Activated CD4-positive, alpha-beta T cell treated with anti-CD3 and anti-CD28 coated beads, Interleukin-2, amount 50 U/mL, for 1 hour (primary cell): ENCODE data around the gene PSRC1.

Source experiments
- DNase-seq: peaks from one replicate; pipeline ENCODE4 v3.0.0-alpha.2; 2020

The PSRC1 gene

DNA sequence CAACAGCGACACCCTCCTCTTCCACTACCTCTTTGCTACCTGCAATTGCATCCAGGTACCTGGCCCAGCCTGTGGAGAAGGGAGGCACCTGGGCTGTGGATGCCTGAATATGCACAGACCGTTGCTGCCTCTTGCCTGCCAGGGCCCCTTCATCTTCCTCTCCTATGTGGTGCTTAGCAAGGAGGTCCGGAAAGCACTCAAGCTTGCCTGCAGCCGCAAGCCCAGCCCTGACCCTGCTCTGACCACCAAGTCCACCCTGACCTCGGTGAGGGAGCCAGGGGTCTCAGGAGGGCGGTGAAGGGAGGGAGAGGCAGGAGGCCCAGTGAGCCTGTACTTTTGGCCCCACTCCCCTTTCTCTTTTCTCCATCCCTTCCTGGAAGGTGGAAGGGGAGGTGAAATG is 11.5 kb downstream of the PSRC1 start:
- DNase-seq, result no peak

DNA sequence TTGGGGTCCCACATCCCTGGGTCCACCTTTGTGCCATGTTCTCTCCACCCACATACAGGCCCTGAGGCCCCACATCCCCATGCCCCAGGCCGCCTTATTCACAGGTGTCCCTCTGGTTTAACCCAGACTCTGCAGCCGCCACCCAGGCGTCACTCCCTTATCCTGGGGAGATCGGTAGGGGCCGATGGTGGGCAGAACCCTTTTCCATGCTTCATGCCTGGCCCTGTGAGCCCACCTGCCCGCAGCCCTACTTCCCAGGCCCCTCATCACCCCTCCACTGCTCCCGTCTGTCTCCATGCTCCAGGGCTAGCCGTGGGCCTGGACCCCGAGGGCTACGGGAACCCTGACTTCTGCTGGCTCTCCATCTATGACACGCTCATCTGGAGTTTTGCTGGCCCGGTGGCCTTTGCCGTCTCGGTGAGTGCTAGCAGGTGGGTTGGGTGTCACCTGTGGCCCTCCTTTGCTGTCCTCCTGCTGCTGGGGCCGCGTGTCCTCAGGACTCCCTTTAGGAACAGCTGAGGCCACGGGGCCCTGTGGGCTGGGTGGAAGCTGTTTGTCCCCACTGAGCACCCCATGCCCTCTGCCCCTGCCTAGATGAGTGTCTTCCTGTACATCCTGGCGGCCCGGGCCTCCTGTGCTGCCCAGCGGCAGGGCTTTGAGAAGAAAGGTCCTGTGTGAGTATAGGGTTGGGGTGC is 12.2 kb downstream of the PSRC1 start:
- no peak for DNase-seq

DNA sequence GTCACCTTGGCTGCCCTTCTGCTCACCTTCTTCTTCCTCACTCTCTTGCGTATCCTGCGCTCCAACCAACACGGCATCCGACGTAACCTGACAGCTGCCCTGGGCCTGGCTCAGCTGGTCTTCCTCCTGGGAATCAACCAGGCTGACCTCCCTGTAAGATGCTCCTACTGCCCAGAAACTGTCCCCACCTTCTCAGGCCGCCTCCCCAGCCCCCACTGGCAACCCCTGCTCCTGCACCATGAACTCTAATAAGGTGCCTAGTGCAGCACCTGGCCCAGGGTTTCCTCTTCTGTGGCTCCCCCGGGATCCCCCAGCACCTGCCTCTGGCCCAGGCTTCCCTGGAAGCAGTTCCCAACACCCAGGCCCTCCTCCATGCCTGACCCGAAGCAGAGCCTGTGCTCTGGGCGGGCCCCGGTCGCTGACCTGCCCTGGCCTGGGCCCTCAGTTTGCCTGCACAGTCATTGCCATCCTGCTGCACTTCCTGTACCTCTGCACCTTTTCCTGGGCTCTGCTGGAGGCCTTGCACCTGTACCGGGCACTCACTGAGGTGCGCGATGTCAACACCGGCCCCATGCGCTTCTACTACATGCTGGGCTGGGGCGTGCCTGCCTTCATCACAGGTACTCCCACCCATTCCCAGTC is 12.8 kb downstream of the PSRC1 start:
- DNase-seq, result no peak

DNA sequence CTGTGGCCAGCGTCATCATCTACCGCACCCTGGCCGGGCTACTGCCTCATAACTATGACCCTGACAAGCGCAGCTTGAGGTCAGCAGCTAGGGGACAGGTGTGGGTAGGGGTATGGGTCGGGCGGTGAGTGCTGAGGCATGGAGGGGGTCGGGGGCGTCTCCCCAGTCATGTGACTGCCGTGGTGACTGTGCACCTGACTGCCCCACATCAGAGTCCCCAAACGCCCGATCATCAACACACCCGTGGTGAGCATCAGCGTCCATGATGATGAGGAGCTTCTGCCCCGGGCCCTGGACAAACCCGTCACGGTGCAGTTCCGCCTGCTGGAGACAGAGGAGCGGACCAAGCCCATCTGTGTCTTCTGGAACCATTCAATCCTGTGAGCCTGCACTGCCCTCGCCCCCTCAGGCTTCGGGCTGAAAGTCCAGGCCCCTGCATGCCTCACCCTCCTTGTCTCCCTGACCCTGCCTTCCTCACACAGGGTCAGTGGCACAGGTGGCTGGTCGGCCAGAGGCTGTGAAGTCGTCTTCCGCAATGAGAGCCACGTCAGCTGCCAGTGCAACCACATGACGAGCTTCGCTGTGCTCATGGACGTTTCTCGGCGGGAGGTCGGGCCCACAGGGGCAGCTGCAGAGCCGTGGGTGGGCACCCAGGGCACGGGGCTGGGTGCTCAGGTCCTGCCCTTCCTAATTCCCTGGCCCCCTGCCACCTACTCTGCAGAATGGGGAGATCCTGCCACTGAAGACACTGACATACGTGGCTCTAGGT is 13.5 kb downstream of the PSRC1 start:
- no peak for DNase-seq

DNA sequence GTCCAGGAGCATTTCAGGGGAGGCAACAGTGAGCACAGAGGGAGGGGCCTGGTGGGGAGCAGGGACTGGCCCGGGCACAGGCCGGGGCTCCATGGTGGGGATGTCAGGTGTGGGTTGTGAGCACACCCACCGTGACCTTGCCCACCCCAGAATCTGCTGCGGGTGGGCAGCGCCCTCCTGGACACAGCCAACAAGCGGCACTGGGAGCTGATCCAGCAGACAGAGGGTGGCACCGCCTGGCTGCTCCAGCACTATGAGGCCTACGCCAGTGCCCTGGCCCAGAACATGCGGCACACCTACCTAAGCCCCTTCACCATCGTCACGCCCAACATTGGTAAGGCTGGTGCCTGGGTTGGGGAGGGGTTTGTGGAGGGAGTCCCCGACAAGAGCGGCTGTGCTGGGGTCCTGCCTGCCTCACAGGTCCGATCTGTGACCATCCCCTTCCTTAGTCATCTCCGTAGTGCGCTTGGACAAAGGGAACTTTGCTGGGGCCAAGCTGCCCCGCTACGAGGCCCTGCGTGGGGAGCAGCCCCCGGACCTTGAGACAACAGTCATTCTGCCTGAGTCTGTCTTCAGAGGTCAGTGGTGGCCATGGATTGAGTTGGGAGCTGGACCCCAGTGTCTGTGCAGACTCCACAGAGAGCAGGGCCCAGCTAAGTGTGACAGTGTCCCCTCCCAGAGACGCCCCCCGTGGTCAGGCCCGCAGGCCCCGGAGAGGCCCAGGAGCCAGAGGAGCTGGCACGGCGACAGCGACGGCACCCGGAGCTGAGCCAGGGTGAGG is 14.3 kb downstream of the PSRC1 start:
- no peak for DNase-seq

DNA sequence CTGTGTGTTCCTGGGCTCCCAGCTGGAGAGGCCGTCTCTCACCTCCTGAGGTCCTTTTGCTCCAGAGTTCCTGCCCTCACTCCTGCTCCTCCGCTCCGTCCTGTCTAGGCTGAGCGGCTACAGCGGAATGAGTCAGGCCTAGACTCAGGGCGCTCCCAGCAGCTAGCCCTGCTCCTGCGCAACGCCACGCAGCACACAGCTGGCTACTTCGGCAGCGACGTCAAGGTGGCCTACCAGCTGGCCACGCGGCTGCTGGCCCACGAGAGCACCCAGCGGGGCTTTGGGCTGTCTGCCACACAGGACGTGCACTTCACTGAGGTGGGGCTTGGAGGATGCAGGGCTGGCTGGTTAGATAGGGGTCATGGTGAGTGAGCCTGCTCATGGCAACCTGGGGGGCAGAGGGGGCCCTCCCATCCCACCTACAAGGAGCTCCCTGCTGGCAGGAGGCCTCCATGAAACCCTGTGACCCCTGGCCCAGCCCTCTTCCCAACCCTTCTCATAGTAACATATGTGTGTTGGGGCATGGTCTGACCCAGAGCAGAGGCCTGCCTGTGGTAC is 15.1 kb downstream of the PSRC1 start:
- no peak for DNase-seq

DNA sequence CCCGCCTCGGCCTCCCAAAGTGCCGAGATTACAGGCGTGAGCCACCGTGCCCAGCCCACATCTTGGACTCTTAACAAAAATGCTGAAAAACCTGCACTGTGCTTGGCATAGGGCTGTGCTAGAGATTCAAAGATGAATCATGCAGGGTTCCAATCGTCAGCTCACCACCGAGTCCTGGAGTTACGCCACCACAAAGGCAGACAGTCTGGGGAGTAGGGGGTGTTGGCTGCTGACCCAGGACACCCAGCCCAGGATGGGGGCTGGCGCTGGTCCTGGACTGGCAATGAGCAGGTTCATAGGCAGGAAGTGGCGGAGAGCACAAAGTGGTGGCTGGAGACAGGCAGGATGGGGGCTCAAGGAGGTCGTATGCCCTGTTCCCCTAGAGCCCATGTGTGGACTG is 16.0 kb downstream of the PSRC1 start:
- no peak for DNase-seq

DNA sequence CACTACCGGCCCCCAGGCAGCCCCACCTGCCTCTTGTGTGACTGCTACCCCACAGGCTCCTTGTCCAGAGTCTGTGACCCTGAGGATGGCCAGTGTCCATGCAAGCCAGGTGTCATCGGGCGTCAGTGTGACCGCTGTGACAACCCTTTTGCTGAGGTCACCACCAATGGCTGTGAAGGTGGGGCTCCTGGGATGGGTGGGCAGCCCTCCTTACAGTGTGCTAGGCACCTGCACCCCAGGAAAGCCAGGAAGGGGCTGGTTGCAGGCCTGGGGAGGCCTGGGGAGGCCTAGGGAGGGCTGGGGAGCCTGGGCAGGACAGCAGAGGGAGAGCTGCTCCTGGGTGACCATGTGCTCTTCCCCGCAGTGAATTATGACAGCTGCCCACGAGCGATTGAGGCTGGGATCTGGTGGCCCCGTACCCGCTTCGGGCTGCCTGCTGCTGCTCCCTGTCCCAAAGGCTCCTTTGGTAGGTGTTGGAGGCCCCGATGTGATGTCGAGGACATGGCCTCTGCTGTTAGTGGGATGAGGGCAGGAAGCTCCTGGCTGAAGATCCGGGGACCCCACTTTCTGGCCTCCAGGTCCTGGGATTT is 17.1 kb downstream of the PSRC1 start:
- no peak for DNase-seq

DNA sequence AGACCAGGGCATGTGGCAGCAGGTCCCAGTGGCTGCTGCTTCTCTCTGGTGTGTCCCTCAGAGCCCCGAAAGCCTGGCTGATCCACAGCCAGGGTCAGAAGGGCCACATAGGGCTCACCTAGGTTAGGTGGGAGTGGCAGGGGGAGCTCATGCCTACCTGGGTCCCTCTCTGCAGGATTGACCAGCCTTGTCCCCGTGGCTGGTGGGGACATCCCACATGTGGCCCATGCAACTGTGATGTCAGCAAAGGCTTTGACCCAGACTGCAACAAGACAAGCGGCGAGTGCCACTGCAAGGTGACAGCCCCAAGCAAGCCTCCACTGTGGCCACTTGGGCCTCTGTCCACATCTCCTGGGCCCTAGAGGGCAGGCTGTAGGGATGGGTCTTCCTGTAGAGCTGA is 17.9 kb downstream of the PSRC1 start:
- no peak for DNase-seq

DNA sequence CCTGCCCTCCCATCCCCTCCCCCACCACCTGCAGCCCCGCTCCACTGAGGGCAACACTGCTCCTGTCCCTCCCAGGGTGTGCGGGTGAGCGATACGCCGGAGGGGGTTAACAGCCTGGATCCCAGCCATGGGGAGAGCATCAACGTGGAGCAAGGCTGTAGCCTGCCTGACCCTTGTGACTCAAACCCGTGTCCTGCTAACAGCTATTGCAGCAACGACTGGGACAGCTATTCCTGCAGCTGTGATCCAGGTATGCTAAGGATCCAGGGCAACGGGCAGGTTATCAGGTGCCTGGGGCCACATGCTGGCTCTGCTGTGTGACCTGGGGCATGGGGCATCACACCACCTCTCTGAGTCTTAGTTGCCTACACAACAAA is 18.6 kb downstream of the PSRC1 start:
- DNase-seq, result no peak

DNA sequence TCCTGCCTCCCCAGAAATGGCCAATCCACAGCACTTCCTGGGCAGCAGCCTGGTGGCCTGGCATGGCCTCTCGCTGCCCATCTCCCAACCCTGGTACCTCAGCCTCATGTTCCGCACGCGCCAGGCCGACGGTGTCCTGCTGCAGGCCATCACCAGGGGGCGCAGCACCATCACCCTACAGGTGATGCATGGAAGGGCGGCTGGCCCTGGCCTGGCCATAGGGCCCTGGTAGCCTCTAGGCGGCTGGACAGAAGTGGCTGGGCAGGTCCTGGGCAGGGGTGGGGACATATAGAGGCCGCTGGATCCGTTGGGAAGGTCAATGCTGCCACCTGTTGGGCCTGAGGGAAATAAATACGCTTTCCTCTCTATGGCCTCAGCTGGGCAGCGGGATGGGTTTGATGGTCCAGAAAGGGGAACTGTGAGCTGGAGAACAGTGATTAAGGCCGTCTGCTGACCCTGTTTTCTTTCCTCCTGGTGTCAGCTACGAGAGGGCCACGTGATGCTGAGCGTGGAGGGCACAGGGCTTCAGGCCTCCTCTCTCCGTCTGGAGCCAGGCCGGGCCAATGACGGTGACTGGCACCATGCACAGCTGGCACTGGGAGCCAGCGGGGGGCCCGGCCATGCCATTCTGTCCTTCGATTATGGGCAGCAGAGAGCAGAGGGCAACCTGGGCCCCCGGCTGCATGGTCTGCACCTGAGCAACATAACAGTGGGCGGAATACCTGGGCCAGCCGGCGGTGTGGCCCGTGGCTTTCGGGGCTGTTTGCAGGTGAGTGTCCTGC is 19.2 kb downstream of the PSRC1 start:
- peak; percentile 77 for DNase-seq

DNA sequence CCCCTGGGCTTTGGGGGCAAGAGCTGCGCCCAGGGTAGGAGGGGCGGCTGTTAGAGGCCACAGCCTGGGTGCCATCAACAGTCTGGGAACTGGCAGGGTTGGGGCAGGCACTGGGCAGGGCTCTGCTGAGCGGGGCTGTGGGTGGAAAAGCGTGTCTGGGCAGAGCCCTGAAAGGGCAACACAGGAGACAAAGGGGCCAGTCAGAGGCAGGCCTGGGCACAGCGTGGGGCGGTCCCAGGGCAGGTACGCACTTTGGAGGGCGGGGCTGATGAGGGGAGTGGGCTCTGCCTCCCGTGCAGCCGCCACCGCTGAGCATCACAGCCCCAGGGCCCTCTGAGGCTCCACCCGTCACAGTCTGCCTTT is 19.7 kb downstream of the PSRC1 start:
- no peak for DNase-seq

DNA sequence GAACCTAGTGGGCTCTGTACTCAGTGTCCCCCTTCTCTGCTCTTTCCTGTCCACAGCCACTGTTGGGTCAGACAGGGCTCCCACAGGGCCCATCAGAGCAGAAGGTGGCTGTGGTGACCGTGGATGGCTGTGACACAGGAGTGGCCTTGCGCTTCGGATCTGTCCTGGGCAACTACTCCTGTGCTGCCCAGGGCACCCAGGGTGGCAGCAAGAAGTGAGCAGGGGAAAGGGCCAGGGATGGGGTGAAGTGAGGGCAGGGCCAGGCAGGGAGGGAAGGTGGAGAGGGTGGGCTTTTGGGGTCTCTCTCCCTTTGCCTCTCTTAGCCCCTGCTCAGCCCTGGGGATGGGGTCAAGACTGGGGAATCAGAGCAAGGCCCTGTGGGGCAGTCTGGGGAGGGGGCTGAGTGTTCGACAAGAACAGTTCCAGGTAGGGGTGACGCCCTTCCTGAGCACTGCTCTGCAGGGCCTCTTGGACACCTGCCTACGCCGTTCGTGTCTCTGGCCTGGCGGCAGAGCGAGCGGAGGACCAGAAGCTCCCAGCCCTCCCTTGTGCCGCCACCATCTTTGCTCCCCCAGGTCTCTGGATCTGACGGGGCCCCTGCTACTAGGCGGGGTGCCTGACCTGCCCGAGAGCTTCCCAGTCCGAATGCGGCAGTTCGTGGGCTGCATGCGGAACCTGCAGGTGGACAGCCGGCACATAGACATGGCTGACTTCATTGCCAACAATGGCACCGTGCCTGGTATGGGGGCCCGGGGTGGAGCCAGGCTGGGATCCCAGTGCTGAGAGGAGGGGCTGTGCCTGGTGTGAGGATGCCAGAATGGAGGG is 20.5 kb downstream of the PSRC1 start:
- no peak for DNase-seq

DNA sequence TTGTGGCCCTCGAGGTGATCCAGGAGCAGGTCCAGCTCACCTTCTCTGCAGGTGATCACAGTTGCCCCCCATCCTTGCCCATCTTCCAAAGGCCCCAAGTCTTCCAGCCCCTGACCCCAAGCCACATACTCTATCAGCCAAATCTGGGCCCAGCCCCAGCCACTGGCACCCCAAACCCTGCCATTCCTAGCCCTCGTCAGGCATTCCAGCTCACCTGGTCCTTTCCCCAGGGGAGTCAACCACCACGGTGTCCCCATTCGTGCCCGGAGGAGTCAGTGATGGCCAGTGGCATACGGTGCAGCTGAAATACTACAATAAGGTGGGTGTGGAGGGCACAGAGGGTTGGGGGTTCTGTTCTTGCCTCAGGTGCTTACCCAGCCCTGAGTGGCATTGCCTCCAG is 21.4 kb downstream of the PSRC1 start:
- DNase-seq, result no peak

DNA sequence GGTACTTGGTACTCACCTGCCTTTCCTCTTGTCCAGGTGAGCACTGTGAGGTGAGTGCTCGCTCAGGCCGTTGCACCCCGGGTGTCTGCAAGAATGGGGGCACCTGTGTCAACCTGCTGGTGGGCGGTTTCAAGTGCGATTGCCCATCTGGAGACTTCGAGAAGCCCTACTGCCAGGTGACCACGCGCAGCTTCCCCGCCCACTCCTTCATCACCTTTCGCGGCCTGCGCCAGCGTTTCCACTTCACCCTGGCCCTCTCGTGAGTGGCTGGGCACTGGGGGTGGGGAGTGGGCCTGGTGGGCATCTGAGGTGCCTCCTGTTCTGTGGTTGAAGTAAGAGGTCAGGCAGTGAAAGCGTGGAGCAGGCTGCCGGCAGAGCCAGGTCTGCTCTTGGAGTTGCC is 21.9 kb downstream of the PSRC1 start:
- no peak for DNase-seq

DNA sequence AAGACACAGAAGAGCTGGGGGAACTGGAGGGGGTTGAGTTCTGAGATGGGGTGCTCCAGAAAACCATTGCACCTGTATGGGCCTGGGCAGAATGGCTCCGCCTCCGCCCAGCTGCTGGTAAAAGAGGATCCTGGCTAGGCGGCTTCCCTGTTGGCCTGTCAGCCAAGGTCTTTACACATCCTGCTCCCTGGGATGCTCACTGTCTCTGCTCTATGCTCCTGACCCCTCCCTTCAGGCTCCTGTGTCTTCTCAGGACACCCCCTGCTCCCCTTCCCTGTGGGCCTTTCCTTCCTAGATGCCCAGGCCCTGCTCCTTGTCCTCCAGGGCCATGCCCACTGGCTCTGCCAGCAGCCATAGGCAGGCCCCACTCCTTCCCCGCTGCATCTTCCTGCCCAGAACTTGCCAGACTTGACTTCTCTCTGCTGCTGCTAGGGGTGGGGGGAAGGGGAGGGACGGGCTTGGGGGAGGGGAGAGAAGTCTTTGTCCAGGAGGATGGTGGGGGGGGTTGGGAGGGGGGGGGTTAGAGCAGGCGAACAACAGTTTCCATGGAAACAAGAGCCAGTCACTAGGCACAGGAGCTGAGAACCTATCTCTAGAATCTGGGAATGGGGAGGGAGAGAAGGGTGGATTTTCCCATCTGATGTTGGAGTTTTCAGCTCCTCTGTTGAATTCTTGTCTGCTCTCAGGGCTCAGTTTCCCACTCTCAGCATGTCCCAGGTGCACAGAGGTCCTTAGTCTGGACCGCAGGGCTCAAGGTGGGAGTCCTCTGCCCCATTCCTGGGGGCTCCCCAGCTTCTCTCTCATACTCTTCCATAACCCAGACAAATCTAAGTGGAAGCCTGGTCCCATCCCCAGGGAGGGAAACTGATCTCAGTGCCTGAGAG is 23.0 kb downstream of the PSRC1 start:
- DNase-seq, result no peak

DNA sequence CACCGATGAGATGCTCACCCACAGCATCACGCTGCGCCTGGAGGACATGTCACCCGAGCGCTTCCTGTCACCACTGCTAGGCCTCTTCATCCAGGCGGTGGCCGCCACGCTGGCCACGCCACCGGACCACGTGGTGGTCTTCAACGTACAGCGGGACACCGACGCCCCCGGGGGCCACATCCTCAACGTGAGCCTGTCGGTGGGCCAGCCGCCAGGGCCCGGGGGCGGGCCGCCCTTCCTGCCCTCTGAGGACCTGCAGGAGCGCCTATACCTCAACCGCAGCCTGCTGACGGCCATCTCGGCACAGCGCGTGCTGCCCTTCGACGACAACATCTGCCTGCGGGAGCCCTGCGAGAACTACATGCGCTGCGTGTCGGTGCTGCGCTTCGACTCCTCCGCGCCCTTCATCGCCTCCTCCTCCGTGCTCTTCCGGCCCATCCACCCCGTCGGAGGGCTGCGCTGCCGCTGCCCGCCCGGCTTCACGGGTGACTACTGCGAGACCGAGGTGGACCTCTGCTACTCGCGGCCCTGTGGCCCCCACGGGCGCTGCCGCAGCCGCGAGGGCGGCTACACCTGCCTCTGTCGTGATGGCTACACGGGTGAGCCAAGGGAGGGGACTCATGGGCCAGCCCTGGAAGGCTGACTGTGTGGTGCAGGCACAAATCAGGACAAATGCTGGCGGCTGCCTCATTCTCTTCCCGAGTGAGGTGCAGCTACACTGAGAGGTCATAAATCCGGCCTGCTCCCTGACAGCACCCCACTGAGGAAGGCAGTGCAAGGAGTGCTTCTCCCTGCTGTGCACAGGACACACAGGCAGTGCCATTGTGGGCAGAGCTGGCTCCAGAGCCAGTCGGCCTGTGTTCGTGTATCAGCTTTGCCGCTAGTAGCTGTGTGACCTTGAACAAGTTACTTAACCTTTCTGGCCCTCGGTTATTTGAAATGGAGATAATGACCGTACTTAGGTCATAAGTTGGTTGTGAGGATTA is 24.2 kb downstream of the PSRC1 start:
- DNase-seq, result no peak

DNA sequence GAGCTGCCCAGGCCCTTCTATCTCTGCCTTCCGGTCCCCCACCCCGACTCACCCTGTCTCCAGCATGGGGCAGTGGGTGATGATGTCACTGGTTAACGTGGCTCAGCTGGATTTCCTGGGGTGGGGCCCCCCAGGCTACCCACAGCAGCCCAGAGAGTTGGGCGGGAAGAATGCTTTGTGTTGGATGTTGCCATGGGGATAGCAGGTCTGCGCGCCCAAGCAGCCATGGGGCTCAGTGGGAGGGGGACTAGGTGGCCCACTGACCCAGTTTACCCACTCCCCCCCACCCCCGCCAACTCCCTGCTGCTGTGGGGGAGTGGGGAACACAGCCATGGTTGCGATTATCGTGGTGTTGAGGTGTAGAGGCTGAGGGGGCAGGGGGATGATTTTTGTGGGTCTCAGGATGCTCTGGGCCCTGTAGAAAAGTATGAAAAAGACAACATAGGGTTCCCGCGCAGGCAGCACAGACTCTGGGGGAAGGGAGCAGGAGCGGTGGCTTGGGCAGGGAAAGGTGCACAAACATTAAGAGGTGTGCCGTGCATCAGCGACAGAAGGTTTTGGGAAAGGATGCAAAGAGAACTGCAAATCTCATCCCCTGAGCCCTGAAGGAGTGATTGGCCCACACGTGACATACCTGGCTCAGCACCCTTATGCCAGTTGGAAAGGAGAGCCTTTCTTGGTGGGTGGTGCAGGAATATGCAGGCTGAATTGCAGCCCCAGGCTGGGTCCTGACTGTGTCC is 25.1 kb downstream of the PSRC1 start:
- no peak for DNase-seq
